ENCODE results near the gene ZNF219. TPM values are rescaled to one million over a fixed set of nuclear protein-coding genes. Genes with fewer than 3 reads are reported as not detected.

The ZNF219 gene
- total RNA-seq, 1 donor from 2014 or later = 31.9 TPM

DNA sequence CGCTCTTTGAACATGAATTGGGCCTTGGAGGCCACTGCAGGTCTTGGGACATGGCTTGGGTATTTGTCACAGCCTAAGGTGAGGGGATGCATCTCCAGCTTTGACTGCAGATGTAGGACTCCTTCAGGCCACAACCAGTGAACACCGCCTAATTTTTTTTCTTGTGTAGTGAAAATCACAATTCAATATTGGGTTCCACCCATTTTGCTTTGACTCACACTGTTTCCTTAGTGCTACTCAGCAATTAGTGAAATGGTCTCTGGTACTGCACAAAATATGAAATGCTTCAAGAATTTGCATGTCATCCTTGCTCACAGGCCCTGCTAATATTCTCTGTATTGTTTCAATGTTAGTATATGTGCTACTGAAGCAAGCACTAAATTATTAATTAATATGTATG is 14.9 kb upstream of the ZNF219 start:
- TF ChIP-seq EZH2 (IDR thresholded peaks at IDR 0.05; ENCODE audit: insufficient read depth, low read length) = no peak
- TF ChIP-seq, protein P1, sequence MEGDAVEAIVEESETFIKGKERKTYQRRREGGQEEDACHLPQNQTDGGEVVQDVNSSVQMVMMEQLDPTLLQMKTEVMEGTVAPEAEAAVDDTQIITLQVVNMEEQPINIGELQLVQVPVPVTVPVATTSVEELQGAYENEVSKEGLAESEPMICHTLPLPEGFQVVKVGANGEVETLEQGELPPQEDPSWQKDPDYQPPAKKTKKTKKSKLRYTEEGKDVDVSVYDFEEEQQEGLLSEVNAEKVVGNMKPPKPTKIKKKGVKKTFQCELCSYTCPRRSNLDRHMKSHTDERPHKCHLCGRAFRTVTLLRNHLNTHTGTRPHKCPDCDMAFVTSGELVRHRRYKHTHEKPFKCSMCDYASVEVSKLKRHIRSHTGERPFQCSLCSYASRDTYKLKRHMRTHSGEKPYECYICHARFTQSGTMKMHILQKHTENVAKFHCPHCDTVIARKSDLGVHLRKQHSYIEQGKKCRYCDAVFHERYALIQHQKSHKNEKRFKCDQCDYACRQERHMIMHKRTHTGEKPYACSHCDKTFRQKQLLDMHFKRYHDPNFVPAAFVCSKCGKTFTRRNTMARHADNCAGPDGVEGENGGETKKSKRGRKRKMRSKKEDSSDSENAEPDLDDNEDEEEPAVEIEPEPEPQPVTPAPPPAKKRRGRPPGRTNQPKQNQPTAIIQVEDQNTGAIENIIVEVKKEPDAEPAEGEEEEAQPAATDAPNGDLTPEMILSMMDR (IDR thresholded peaks at IDR 0.05; ENCODE audit: insufficient read depth, low read depth, low read length) = no peak
- Histone ChIP-seq H3K79me2 (ENCODE audit: insufficient read depth, low read length) (no peaks in the 10 kb centered on the region), H3K4me3 (ENCODE audit: insufficient read depth, low read depth, low read length) (no peak overlapping the region), H4K20me1 (ENCODE audit: insufficient read depth, low read length) (no peaks in the 10 kb centered on the region), H3K4me1 (ENCODE audit: insufficient read depth, low read length) (no peaks in the 10 kb centered on the region), H3K4me2 (ENCODE audit: low read length) (no peak overlapping the region), H3K27me3 (ENCODE audit: insufficient read depth, low read length) (no peaks in the 10 kb centered on the region), H3K27ac (ENCODE audit: low read depth, low read length) (no peak overlapping the region), H3K9me3 (ENCODE audit: insufficient read depth, low read depth, low read length) (no peaks in the 10 kb centered on the region), H2AFZ (ENCODE audit: low read depth, low read length) (no peak overlapping the region), H3K9ac (ENCODE audit: low read length) (no peak overlapping the region), H3K36me3 (ENCODE audit: insufficient read depth, low read length) (no peaks in the 10 kb centered on the region)
- DNase-seq (ENCODE audit: low read depth) = no peak
- no peak overlapping the region for H3K4me3 Mint-ChIP-seq (ENCODE audit: unreplicated experiment)
- FAIRE-seq = no peak
- no peak overlapping the region for H3K27ac Mint-ChIP-seq (ENCODE audit: unreplicated experiment)
- no peaks in the 10 kb centered on the region for H3K27me3 Mint-ChIP-seq (ENCODE audit: low read depth, unreplicated experiment)
- no peaks in the 10 kb centered on the region for H3K4me1 Mint-ChIP-seq (ENCODE audit: low read depth, unreplicated experiment)
- H3K36me3 Mint-ChIP-seq (ENCODE audit: low read depth, unreplicated experiment) = no peaks in the 10 kb centered on the region
- H3K9me3 Mint-ChIP-seq (ENCODE audit: unreplicated experiment) = no peaks in the 10 kb centered on the region

DNA sequence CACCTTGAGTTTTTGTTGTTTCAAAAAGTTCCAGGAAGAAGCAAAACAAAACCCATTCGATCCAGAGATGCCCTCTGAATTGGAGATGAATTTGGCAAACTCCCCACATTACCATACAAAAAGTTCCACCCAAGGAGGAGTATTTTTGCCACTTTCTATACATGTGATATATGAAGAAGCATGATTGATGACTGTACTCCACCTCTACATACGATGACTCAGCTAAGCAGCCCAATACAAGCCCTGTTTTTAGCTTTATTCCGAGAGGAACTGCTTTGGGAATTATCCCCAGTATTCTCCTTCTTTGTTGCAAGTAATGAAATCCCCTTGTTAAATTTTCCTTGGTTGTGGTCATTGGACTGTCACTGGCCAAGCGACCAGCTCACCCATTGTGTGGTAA is 13.8 kb upstream of the ZNF219 start:
- no peaks in the 10 kb centered on the region for H3K9me3 ChIP-seq (ENCODE audit: insufficient read depth, low read depth, low read length)
- H3K27me3 ChIP-seq (ENCODE audit: insufficient read depth, low read length) = no peaks in the 10 kb centered on the region
- H3K36me3 ChIP-seq (ENCODE audit: insufficient read depth, low read length) = no peaks in the 10 kb centered on the region
- Mint-ChIP-seq H3K4me3 (ENCODE audit: unreplicated experiment) (no peak overlapping the region), H3K27me3 (ENCODE audit: low read depth, unreplicated experiment) (no peaks in the 10 kb centered on the region), H3K36me3 (ENCODE audit: low read depth, unreplicated experiment) (no peaks in the 10 kb centered on the region), H3K27ac (ENCODE audit: unreplicated experiment) (no peak overlapping the region), H3K9me3 (ENCODE audit: unreplicated experiment) (no peaks in the 10 kb centered on the region), H3K4me1 (ENCODE audit: low read depth, unreplicated experiment) (peaks cover 7% of the 10 kb centered on the region)
- H3K9ac ChIP-seq (ENCODE audit: low read length) = no peak overlapping the region
- H4K20me1 ChIP-seq (ENCODE audit: insufficient read depth, low read length) = no peaks in the 10 kb centered on the region
- H3K79me2 ChIP-seq (ENCODE audit: insufficient read depth, low read length) = no peaks in the 10 kb centered on the region
- H3K4me3 ChIP-seq (ENCODE audit: insufficient read depth, low read depth, low read length) = no peak overlapping the region
- DNase-seq (ENCODE audit: low read depth) (no peak), FAIRE-seq (no peak)
- no peak overlapping the region for H3K4me2 ChIP-seq (ENCODE audit: low read length)
- no peak overlapping the region for H2AFZ ChIP-seq (ENCODE audit: low read depth, low read length)
- H3K27ac ChIP-seq (ENCODE audit: low read depth, low read length) = no peak overlapping the region
- no peak for TF ChIP-seq EZH2 (IDR thresholded peaks at IDR 0.05; ENCODE audit: insufficient read depth, low read length)
- TF ChIP-seq, protein P1 (IDR thresholded peaks at IDR 0.05; ENCODE audit: insufficient read depth, low read depth, low read length) = no peak
- peaks cover 3% of the 10 kb centered on the region for H3K4me1 ChIP-seq (ENCODE audit: insufficient read depth, low read length)

DNA sequence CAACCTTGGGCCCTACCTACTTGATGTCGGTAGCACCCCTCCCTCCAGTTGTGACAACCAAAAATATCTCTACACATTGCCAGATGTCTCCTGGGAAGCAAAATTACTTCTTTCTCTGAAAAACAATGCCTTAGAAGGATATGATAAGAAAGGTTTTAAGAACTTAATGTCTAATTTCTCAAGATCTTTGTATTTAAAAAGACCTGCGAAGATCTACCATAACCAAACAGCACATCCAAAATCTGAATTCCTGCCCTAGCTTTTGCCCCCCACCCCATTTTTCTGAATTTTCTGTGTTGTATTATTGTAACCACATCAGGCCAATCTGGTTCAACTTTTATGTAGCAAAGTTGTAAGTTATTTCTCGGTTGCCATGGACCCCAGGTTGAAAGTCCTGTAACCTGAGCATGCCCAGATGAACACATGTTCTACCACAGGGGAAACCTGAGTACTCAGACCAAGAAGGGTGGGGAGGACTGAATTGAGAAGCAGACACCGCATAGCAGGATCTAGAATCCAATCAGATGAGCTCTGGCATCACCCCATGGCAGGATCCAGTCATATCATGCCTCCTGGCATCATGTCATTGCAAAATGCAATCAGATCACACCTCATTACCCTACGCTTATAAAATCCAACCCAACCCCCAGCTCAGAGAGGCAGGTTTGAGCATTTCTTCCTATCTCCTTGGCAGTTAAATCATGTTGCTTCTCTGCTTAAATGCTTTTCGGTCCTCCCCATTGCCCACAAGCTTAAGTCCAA is 11.1 kb upstream of the ZNF219 start:
- H3K4me2 ChIP-seq (ENCODE audit: low read length) = no peak overlapping the region
- H3K4me3 Mint-ChIP-seq (ENCODE audit: unreplicated experiment) = no peak overlapping the region
- FAIRE-seq (no peak), DNase-seq (ENCODE audit: low read depth) (no peak)
- H2AFZ ChIP-seq (ENCODE audit: low read depth, low read length) = no peak overlapping the region
- no peak overlapping the region for H3K9ac ChIP-seq (ENCODE audit: low read length)
- peaks cover 14% of the 10 kb centered on the region for H3K4me1 ChIP-seq (ENCODE audit: insufficient read depth, low read length)
- TF ChIP-seq, protein P1 (IDR thresholded peaks at IDR 0.05; ENCODE audit: insufficient read depth, low read depth, low read length) = no peak
- no peak for TF ChIP-seq EZH2 (IDR thresholded peaks at IDR 0.05; ENCODE audit: insufficient read depth, low read length)
- no peaks in the 10 kb centered on the region for H3K27me3 ChIP-seq (ENCODE audit: insufficient read depth, low read length)
- H4K20me1 ChIP-seq (ENCODE audit: insufficient read depth, low read length) = no peaks in the 10 kb centered on the region
- no peaks in the 10 kb centered on the region for H3K36me3 Mint-ChIP-seq (ENCODE audit: low read depth, unreplicated experiment)
- H3K9me3 Mint-ChIP-seq (ENCODE audit: unreplicated experiment) = no peaks in the 10 kb centered on the region
- H3K4me1 Mint-ChIP-seq (ENCODE audit: low read depth, unreplicated experiment) = peaks cover 25% of the 10 kb centered on the region
- no peaks in the 10 kb centered on the region for H3K9me3 ChIP-seq (ENCODE audit: insufficient read depth, low read depth, low read length)
- no peak overlapping the region for H3K27ac Mint-ChIP-seq (ENCODE audit: unreplicated experiment)
- H3K27me3 Mint-ChIP-seq (ENCODE audit: low read depth, unreplicated experiment) = no peaks in the 10 kb centered on the region
- no peak overlapping the region for H3K27ac ChIP-seq (ENCODE audit: low read depth, low read length)
- H3K36me3 ChIP-seq (ENCODE audit: insufficient read depth, low read length) = no peaks in the 10 kb centered on the region
- H3K4me3 ChIP-seq (ENCODE audit: insufficient read depth, low read depth, low read length) = no peak overlapping the region
- H3K79me2 ChIP-seq (ENCODE audit: insufficient read depth, low read length) = no peaks in the 10 kb centered on the region
